Measurements from ENCODE around the gene PAX7. TPM values are rescaled to one million over a fixed set of nuclear protein-coding genes. Genes with fewer than 3 reads are reported as not detected.
"Not testable (repeated sequence)": the region's sequence is repeated elsewhere in the genome, so short reads cannot be mapped to it uniquely, and the experiment has no call there.

Gene PAX7
- total RNA-seq, 3 donors from 2014 or later (not counting 1 experiment from before 2014, with no cell fraction given) = not detected

DNA sequence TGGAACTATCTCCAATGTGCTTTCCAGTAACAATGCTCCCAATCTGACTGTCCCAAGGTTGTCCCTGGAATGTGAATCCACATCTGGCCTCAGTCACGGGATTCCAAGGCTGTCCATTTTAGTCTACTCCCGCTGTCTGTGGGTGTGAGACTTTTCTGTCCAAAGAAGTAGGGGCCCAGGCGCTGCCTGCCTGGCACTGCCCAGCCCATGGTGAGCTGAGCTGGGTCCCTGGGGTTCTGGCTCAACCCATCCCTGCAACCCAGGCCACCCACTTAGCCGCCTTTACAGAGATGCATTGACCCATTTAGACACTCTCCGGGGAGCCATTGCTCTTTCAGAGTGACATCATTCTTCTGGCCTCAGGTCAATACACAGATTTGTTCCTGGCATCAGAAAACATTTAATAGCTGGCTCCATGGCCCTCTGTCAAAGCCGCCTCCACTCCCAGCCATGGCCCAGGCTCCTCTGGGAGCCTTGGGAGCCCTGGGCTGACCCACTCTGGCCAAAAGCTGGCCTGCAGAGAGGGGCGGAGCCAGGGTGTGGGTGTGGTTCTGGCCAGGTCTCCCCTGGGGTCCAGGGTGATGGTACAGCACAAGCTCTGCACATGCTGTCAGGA, 47.2 kb upstream of the PAX7 start:
- H3K27ac ChIP-seq (ENCODE audit: low read length) = no peak overlapping the region
- no peaks in the 10 kb centered on the region for H3K4me1 ChIP-seq (ENCODE audit: control insufficient read depth, insufficient read depth, low read length)
- WGBS (ENCODE audit: insufficient coverage) = 73% methylated on average over 7 of the region's 7 CpGs
- no peak overlapping the region for H3K4me3 Mint-ChIP-seq
- no peak overlapping the region for H3K27ac Mint-ChIP-seq
- no peak overlapping the region for H3K4me3 ChIP-seq (ENCODE audit: low read length)
- no peaks in the 10 kb centered on the region for H3K36me3 Mint-ChIP-seq
- H3K36me3 ChIP-seq (ENCODE audit: control insufficient read depth, insufficient read depth, low read length) = no peaks in the 10 kb centered on the region
- peaks cover 7 to 13% of the 10 kb centered on the region in 2 donors for H3K27me3 Mint-ChIP-seq (ENCODE audit: low read depth in 2 of 2)
- TF ChIP-seq CTCF (IDR thresholded peaks at IDR 0.05) = no peak
- DNase-seq (no peak), ATAC-seq (no peak)
- intact Hi-C loops (cut with micrococcal nuclease) = no loop called here
- H3K9me3 ChIP-seq (ENCODE audit: control insufficient read depth, insufficient read depth, low read length) = no peaks in the 10 kb centered on the region
- H3K9me3 Mint-ChIP-seq = no peaks in the 10 kb centered on the region
- H3K27me3 ChIP-seq (ENCODE audit: control insufficient read depth, insufficient read depth, low read length) = no peaks in the 10 kb centered on the region
- H3K4me1 Mint-ChIP-seq = no peaks in the 10 kb centered on the region

GRCh38 chr1:18586016-18586415, 44.6 kb upstream of the PAX7 start:
- H3K4me1 ChIP-seq (ENCODE audit: control insufficient read depth, insufficient read depth, low read length); DNase-seq; H3K27ac Mint-ChIP-seq; H3K9me3 ChIP-seq (ENCODE audit: control insufficient read depth, insufficient read depth, low read length); intact Hi-C loops (cut with micrococcal nuclease); ATAC-seq; H3K4me3 Mint-ChIP-seq; H3K27ac ChIP-seq (ENCODE audit: low read length); H3K9me3 Mint-ChIP-seq; H3K36me3 Mint-ChIP-seq; H3K36me3 ChIP-seq (ENCODE audit: control insufficient read depth, insufficient read depth, low read length); H3K4me1 Mint-ChIP-seq; H3K27me3 ChIP-seq (ENCODE audit: control insufficient read depth, insufficient read depth, low read length); H3K4me3 ChIP-seq (ENCODE audit: low read length): not testable (repeated sequence)
- WGBS (ENCODE audit: insufficient coverage) = 80% methylated on average over 4 of the region's 4 CpGs
- peaks cover 7 to 13% of the 10 kb centered on the region in 2 donors for H3K27me3 Mint-ChIP-seq (ENCODE audit: low read depth in 2 of 2)

DNA sequence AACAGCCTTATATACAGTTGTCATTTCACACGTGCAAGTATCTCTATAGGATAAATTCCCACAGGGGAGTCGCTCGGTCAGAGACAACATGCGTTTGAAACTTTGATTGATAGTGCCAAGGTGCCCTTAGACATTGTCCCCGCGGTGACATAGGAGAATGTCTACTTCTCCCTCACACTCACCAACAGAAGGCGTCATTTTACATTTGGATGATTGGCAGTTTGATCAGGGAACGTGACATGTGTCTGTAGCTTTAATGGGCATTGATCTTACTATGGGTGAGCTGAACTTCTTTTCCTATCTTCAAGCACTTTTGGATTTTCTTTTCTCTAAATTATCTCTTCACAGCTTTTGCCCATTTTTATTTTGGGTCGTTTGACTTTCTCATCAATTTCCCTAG, 42.6 kb upstream of the PAX7 start:
- no peak for TF ChIP-seq CTCF (IDR thresholded peaks at IDR 0.05)
- Histone ChIP-seq H3K27ac (ENCODE audit: low read length) (no peak overlapping the region), H3K27me3 (ENCODE audit: control insufficient read depth, insufficient read depth, low read length) (no peaks in the 10 kb centered on the region), H3K4me3 (ENCODE audit: low read length) (no peak overlapping the region), H3K4me1 (ENCODE audit: control insufficient read depth, insufficient read depth, low read length) (no peaks in the 10 kb centered on the region), H3K9me3 (ENCODE audit: control insufficient read depth, insufficient read depth, low read length) (no peaks in the 10 kb centered on the region), H3K36me3 (ENCODE audit: control insufficient read depth, insufficient read depth, low read length) (no peaks in the 10 kb centered on the region)
- Mint-ChIP-seq H3K4me3 (no peak overlapping the region), H3K27me3 (ENCODE audit: low read depth in 2 of 2) (peaks cover 7 to 13% of the 10 kb centered on the region in 2 donors), H3K4me1 (no peaks in the 10 kb centered on the region), H3K9me3 (no peaks in the 10 kb centered on the region), H3K36me3 (no peaks in the 10 kb centered on the region), H3K27ac (no peak overlapping the region)
- 62% methylated on average over 5 of the region's 9 CpGs for WGBS (ENCODE audit: insufficient coverage)
- intact Hi-C loops (cut with micrococcal nuclease) = no loop called here
- DNase-seq = no peak
- no peak for ATAC-seq

DNA sequence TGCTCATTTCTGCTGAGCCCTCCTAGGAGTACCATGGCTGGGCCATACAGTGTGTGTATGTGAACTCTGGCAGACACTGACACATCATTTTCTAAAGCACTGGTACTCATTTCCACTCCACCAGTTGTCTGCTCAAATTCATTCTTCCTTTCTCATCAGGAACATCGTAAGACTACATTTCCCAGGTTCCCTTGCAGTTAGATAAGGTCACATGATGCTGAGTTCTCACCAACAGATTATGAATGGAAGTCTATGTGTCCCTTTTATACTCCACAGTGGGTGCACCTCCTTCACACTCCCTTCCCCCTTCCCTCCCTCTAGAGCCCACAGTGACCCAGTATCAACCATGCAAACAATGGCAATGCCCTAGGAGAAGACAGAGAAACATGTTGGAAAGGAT, 38.3 kb upstream of the PAX7 start:
- Mint-ChIP-seq H3K9me3 (no peaks in the 10 kb centered on the region), H3K4me3 (no peak overlapping the region), H3K27me3 (ENCODE audit: low read depth in 2 of 2) (peaks cover 8 to 17% of the 10 kb centered on the region in 2 donors), H3K36me3 (no peaks in the 10 kb centered on the region), H3K4me1 (no peaks in the 10 kb centered on the region), H3K27ac (no peak overlapping the region)
- no peak overlapping the region for H3K27ac ChIP-seq (ENCODE audit: low read length)
- no peak for TF ChIP-seq CTCF (IDR thresholded peaks at IDR 0.05)
- H3K36me3 ChIP-seq (ENCODE audit: control insufficient read depth, insufficient read depth, low read length) = no peaks in the 10 kb centered on the region
- H3K4me3 ChIP-seq (ENCODE audit: low read length) = no peak overlapping the region
- H3K4me1 ChIP-seq (ENCODE audit: control insufficient read depth, insufficient read depth, low read length) = no peaks in the 10 kb centered on the region
- no peaks in the 10 kb centered on the region for H3K27me3 ChIP-seq (ENCODE audit: control insufficient read depth, insufficient read depth, low read length)
- DNase-seq (no peak), ATAC-seq (no peak)
- WGBS (ENCODE audit: insufficient coverage) = 56% methylated on average over 1 of the region's 1 CpG
- no peaks in the 10 kb centered on the region for H3K9me3 ChIP-seq (ENCODE audit: control insufficient read depth, insufficient read depth, low read length)
- intact Hi-C loops (cut with micrococcal nuclease) = no loop called here
